Activated T-cell treated with anti-CD3 and anti-CD28 coated beads, Interleukin-2, amount 50 U/mL, for 48 hours (primary cell): ENCODE results near the gene ATG5.

ENCODE experiments used
- DNase-seq, 2 experiments: peaks; one replicate each; pipeline ENCODE4 v3.0.0-alpha.2; 2020

The ATG5 gene

DNA sequence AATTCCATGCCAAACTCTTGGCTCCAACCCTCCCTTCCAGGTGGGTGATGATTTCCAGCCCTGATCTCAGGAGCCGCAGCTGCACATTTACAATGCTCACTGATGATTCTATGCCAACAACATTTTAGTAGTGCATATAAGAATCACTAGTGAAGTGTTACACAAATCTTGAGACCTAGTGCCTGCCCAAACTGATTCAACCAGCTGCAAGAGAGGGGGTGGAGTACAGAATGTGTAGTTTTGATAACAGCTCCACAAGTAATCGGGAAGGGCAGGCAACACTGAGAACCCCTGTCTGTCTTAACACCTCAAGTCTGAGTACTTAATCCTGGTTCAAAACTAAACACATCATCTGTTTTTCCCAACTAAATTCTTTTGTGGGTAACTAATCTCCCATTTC, 147.8 kb downstream of the ATG5 start:
- no peak for DNase-seq

DNA sequence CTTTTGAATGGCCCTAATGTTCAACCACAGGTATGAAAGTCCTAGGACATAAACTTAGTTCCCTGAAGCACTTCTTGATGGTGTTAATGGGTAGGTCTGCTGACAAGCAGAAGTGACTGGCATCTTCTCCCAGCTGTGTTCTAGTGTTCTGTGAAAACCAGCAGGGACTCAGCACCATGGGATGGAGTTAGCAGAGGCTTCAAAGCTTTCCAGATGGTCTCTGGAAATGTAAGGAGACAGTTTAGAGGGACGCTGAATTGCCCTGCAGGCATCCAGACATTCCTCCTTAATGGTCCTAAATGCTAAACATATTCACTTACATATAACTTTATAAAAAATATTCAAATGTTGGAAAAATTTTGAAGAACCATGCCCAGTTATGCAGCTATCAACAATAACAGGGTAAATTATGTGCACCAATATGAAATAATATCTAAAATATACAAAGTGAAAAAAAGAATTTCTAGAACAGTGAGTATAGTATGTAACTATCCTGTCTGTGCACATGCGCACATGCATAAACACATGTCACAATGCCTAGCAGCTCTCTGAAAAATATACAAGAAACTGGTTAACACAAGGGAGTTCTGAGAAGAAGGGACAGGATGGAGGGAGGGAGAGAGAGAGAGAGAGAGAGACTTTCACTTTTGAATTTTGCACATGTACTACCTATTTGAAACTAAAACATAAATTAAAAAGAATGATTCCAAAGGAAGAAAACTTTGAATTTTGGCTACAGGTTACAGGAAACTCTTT, 152.3 kb downstream of the ATG5 start:
- no peak for DNase-seq

DNA sequence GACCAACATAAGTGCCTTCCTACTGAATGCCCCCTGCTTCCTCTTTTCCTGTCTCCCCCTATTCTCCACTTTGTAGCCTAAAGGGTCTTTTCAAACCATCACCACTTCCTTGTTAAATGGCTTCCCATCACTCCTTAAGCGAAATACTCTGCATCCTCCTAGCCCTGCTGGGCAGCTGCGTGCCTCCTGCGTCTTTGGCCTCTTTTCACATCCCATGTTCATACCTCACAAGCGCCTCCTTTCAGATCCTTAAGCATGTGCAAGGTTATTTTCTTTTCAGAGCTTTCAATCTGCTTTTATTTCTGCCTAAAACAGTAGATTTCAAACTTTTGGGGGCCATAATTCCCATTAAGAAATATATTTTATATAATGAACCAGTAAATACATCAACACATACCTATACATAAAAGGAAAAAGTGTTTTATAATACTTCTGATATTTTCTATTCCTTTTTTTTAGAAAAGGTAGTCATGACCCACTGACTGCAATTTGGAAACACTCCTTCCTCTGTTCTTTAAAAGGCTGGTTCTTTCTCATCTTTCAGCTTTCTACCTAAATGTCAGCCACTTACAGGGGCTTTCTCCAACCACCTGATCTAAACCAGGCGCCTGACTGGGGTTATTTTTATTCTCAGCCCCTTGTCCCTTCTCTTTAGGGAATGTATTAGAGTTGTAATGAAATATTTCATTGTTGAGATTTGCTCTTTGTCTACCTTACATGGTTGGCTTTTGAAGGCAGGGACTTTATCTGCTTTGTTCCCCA, 155.3 kb downstream of the ATG5 start:
- no peak for DNase-seq

DNA sequence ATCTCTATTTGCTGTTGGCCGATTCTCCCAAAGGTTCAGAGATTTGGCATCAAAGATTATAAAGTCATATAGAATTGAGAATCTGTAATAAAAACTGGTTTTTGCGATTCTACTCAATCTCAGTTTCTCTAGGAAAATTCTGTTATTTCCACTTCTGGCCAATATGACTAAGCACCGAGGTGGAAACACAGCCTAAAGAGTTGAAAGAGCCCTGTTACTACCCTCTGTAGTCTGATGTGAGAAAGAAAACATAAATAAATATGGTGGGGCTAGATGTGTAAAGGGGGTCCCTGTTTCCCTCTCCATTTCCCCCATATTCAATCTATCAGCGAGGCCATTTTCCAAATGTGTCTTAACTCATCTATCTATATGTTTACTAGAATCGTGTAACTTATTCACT, 156.0 kb downstream of the ATG5 start:
- no peak for DNase-seq

DNA sequence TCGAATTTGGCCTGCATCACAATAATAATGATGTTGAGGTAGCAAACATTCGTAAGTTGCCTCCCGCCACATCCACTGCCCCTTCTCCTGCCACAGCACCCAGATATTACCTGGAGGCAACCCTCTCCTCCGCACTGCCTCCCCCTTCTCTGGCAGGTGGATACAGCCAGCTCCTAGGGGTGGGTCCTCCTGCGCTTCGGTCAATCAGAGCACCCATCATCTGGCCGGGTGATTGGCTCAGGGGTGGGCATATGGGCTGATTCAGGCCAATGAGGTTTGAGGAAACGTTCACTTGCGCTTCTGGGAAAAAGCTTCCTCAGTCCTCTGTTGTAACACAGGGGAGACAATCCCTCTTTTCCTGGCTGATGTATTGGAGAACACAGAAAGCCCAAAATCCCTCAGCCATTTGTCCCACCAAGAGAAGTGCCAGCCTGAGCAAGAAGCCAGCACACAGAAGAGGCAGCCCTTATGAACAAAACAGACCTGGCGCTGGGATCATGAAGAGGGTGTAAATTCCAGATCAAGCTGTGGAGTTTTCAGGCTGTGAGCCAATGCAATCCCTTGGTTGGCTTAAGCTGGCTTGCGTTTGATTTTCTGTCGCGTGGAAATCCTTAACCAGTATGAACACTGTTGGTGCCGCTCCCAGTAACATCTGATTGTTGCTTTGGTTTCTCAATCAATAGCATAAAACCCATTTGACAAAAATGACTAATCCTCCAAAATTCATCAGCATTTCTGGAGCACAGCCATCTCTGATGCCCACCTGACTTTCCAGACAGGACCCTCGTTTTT, 157.3 kb downstream of the ATG5 start:
- DNase-seq: no peak

DNA sequence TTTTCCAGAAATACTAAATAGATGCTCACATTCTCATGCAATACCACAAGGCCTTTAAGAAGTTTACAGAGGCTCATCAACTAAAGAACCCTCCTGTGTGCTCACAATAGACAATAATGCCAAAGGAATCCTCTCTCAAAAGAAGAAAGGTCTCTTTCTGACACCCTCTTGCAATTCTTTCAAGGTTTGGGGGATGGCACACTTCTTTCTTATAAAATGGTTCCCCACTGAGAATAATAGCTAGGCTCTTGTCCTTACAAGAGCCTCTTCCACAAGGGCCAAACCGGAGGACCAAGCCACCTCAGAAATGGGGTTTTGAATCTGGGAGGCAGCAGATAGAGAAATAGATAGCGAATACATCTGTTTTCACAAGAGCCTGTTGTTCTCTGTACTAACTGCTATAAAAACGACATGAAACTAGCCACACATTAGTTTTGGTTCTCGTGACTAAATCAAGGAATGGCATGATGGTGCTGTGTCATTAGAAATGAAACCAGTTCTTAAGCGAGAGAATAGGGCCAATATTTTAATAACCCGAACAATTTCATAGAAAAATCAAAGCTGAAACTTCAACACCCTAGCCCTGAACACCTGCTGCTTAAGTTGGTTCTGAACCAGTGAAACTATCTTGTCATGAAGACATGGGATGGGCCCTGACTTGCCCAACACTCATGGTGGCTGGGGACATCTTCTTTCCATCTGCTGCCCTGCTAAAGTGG, 158.3 kb downstream of the ATG5 start:
- no peak for DNase-seq

DNA sequence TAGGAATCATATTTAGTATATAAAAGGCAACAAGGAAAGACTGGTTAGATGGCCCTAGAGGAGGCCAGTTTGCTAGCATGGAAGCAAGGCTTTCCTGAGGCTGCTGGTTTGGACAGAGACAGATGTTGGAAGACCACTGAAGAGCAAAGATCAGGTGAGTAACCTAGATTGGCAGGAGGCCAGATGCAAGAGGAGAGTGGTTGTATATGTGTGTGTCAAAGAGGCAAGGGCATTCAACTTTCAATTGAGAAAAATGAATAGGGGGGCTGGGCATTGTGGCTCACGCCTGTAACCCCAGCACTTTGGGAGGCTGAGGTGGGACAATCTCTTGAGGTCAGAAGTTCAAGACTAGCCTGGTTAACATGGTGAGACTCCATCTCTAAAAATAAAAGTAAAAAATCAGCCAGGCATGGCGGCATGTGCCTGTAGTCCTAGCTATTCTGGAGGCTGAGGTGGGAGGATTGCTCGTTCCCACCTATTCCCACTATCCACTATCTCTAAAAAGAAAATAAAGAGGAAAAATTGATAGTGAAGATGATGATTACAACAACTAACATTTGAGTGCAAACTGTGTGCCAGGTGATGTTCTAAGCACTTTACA, 159.6 kb downstream of the ATG5 start:
- DNase-seq: no peak

DNA sequence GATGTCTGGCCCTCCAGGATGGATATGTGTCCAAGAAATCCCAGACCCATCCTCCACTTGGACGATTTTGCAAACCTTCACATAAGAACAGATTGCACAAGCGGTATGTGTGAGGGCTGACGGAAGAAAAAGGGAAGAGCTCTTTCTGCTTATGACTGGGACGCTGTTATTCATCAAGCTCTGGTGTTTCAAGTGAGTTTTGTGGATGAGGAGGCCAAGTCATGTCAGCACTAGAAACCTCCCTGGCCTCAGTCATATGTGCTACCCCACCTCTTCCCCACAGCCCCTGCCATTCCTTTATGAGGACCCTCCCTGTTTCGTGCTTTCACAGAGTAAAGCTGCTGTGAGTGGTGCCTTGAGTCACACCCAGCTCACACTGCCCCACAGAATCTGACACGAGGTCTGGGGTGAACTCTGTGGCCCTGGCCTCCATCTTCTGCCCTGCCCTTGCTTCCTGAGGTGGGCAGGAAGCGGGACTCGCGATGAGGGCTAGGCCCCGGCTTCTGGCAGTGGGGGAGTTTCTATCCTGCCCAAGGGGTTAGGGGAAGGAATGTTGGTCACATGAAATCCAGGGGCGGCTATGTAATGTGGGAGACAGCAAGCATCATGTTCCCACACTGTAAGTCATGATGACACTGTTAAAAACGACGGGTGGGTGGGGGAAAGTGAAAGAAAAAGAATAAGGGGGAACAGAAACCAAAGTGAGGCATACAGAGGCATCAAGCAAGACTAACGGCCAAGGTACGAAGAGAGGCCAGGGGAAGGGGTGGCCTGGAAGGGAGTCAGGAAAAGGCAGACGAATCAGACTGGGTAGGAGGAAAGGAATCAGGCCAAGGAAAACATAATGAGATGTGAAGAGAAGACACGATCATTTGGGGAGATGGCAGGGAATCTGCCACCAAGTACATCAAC, 161.3 kb downstream of the ATG5 start:
- peak; percentile 87 to 88 for DNase-seq

DNA sequence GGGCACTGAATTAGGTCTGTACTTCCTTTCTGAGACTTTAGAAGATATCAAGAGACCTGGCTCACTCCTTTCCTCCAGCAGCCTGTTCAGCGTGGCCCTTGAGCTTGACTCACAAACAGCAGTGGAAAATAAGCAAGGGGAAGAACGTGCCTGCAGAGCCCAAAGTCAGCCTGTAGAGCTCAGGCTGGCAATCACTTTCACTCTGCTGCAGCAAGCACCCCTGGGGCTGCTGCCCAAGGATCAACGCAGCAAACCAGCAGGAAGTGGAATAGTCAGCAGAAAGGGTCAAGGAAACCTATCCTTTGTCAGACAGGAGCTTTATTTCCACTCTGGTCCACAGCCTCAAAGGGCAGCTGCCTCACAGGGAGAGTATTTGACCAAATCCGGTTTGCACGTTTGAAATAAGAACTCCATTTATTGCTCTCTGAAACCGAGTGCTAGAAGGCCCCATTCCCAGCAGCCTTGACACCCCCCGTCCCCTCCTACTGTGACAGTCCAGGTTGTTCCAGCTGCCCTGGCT, 162.1 kb downstream of the ATG5 start:
- DNase-seq: peak; percentile 70 to 72

DNA sequence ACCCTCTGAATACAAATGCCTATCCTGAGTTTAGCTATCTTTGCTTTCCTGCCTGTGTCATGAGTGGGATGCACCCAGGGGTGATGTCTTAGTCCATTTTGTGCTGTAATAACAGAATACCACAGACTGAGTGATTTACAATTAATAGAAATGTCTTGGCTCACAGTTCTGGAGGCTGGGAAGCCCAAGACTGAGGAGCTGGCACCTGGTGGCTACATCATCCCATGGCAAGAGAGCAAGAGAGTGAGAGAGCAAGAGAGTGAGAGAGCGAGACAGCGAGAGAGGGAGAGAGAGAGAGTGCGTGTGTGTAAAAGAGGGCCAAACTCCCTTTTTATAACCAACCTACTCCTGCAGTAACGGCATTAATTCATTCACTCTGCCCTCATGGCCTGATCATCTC, 162.6 kb downstream of the ATG5 start:
- DNase-seq: peak in 1 of 2 experiments; percentile 19

DNA sequence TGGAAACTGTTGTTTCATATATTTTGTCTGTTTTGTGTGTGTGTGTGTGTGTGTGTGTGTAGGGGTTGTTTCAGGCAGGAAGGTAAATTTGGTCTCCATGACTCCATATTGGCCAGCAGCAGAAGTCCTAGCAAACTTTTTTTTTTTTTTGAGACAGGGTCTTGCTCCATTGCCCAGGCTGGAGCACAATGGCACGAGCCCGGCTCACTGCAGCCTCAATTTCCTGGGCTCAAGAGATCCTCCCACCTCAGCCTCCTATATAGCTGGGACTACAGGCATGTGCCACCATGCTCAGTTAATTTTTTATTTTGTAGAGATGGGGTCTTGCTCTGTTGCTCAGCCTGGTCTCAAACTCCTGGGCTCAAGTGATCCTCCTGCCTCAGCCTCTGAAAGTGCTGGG, 163.7 kb downstream of the ATG5 start:
- no peak for DNase-seq

DNA sequence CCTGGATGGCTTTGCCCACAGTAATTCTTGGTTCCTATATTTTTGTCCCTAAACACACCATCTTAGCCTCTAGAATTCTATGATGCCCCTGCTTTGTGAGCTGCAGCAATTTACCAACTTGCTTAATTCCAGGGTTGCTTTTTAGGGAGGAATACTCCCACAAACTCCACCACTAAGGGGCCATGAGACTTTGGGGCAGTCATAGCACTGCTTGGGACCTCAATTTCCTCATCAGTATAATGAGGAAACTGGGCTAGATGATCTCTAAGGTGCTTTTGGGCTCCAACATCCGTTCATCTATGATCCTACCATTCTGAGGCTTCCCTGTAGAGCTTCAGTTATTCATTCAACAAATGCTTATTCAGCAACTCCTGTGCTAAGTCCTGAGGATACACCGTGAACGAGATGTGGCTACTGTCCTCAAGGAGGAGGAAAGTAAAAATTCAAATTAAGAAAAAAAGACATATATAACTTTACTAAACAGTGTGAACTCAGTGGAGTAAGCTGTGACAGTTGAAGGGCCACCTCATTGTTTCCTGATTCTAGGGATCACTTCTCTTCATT, 164.2 kb downstream of the ATG5 start:
- no peak for DNase-seq

DNA sequence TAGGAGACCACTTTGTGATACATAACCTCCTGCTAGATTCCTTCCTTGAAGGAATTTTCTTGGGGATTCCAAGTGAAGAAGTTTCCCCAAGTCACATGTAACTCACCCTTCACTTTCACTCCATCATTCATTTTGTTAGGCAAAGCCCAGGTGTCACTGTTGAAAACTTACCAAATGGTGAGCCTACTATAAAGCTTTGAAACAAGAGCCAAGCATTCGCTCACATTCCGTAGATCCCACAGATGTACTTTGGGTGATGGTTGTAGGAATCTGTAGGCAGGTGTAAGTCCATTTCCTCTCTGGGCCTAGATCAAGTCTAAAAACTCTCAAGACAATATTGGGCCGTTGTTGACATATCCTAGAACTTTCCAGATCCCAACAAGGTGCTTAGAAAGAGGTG, 165.4 kb downstream of the ATG5 start:
- DNase-seq: no peak

DNA sequence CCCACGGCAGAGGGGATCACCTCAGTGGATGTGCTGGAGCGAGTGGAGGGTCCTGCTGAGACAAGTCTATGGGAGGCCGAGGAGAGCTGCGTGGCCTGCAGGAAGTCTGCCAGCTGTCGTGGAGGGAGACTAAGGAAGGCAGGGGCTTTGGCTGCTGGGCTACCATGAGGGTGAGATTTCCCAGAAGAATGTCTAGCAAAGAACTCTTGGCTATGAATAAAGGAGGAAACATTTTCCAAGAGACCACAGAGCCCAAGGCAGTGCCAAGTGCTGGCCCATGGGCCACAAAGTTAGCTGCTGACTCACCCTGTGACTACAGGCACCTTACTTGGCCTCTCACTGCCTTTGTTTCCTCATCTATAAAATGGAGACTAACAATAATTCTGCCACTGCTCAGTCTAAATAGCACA, 166.0 kb downstream of the ATG5 start:
- DNase-seq: no peak

DNA sequence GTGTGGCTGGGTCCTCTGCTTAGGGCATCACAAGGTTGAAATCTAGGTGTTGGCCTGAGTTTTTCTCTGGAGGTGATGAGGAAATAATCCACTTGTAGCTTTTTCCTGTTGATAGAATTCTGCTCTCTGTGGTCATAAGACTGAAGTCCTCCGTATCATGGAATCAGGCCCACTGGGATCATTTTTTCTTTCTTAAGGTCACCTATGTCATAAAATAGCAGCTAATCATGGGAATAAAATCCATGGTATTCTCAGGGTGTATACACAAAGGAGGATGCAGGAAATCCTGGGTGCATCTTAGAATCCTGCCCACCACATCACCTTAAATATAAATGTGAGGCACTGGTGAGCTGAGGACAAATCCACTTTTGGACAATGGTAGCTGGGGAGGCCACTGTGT, 166.7 kb downstream of the ATG5 start:
- DNase-seq: no peak

DNA sequence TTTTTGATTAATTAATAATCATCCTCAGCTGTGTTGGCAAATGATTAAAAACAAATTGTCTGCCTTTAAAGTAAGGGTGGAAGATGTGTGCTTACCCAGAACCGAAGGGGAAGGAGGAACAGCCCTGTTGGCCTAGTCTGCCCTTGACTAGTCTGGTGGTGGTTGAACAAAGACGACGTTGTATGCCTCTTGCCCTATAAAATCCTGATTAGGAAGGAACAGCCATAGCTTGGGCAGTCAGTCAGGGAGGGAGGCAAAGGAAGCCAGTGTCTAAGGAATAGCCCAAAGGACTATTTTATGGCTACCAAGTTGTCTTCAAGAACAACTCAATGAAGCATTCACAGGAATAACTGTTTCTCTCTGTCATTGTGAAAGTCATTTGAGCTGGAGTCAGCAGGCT, 168.7 kb downstream of the ATG5 start:
- DNase-seq: no peak

DNA sequence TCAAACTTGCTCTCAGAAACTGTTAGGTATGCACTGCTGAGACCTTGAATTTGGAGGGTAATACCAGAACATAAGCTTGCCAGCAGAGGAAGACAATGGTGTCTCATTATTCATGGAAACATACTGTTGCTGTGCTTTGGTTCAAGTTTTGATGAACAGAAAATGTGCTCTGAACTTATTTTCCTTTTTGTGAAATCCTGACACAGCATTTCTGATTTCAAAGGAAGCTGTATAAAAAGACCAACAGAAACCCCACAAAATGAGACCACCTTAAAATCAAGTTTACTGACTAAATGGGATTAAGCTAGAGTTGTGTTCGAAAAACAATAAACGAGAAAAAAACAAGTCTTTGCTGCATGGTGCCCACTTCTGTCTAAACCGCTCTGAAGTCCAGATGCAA, 169.1 kb downstream of the ATG5 start:
- DNase-seq: no peak

DNA sequence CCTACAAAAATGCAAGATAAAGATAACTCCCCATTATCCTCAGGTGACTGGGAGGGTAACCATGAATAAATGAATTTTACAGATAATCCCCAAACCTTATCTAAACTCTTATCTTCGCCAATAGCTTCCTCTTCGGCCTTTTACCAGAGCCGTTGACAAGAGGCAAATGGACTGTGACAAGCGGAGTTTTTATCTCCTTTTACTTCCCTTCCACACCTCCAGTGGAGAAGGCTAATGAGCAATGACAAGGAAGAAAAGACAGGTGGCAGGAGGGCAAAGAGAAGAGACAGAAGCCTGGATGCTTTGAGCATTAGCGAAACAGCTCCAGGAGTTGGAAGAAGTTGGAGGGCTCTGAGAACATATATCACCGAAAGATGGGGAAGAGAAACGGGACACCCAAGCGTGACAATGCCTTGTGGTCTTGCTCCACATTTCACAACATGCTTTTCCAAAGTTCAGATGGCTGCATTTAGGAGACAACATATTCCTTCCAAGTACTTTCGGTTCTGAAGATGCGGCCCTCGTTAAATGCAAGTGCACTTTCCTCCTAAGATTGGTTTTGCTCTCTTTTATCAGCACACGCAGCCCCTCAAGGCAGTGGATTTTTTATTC, 170.2 kb downstream of the ATG5 start:
- no peak for DNase-seq

DNA sequence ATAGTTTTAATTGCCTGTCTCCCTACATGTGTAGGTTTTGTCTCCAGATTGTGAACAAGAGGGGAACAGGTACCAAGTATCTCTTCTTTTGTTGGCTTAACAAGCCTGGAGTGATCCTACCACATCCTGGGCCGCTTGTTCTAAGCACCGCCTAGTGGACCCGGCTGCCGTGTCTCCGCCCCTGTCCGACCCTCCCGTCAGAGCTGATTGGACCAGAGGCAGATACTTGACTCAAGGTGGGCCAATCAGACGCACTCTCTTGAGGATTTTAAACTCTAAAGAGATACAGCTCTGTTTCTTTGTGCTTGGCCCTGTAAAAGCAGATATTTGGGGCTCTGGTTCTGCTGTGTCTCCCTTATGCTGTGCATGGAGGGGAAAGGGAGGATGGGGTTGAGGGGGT, 171.2 kb downstream of the ATG5 start:
- no peak for DNase-seq

DNA sequence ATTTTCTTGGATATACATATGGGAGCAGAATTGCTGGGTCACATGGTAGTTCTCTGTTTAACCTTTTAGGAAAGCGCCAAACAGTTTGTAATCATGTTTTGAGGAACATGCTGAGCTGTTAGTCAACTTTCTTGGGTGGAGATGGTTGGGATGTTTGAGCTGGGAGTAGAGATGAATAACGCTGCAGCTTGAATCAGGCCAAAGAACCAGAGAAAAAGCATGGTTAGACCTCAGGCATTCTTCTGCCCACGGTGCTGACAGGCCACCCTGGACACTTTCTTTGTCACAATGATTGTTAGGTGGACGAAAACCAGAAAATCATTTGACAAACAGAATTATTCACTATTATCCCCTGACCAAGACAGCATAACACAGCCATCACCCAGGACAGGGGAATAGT, 172.6 kb downstream of the ATG5 start:
- DNase-seq: no peak
